ENCODE measurements around the gene CR2. TPM values are rescaled to one million over a fixed set of nuclear protein-coding genes. Genes with fewer than 3 reads are reported as not detected.

The CR2 gene
- total and polyA plus RNA-seq, 2 of the 4 experiments (the other 2 are of a cell fraction): not detected

DNA sequence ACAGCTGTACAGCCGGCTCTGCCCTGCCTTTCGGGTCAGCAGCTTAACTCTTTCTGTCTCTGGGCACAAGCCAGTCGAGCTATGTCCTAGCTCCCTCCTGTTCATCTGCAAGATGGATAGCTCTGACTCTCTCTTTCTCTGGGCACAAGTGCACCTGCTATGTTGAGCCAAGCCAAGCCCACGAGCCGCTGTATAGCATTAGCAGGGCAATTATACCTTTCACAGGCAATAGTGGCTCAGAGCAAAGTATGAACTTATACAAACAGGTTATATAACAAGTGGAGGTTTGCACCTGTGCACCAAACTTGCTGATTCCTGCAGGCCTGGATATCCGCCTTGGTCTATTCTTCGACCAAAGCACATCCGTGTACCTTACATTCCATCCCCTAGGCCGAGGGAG lies 33.0 kb upstream of the CR2 start:
- H2BK20ac ChIP-seq (ENCODE audit: low read depth, low read length): no peak overlapping the region
- no peaks in the 10 kb centered on the region for H4K20me1 ChIP-seq (ENCODE audit: insufficient read depth, low read length)
- in situ Hi-C loops (cut with MboI; ENCODE audit: low sequenced_read_pairs): no loop called here
- ChIA-PET POLR2A (ENCODE audit: unreplicated experiment) (no interaction called here), CTCF (no interaction called here)
- DNase-seq (no peak), ATAC-seq (ENCODE audit: low read depth) (no peak)
- no peak overlapping the region for H3K27ac ChIP-seq (ENCODE audit: insufficient read depth, low read length)
- H3K14ac ChIP-seq (replicated peaks; ENCODE audit: low read depth, low read length): no peak overlapping the region
- H2AK9ac ChIP-seq (replicated peaks; ENCODE audit: low read depth, low read length, poor library complexity): no peak overlapping the region
- no peak overlapping the region for H3K56ac ChIP-seq (ENCODE audit: extremely low read depth, insufficient read depth, low read length)
- H3K4me3 ChIP-seq (ENCODE audit: insufficient read depth, low read depth, low read length): no peak overlapping the region
- H3K4me1 ChIP-seq (ENCODE audit: control insufficient read depth, insufficient read depth, low read length): no peaks in the 10 kb centered on the region
- H2BK5ac ChIP-seq (ENCODE audit: low read depth, low read length, poor library complexity, severe bottlenecking): no peak overlapping the region
- no TSS peak for BruUV-seq (replicated peaks)
- H3K36me3 ChIP-seq (ENCODE audit: control insufficient read depth, insufficient read depth, low read length): no peaks in the 10 kb centered on the region
- no peak overlapping the region for H2AK5ac ChIP-seq (ENCODE audit: low read depth, low read length)
- H3K4me2 ChIP-seq (ENCODE audit: low read depth, low read length): no peak overlapping the region
- intact Hi-C loops (cut with micrococcal nuclease): no loop called here
- H2BK120ac ChIP-seq (ENCODE audit: low read depth, low read length): no peak overlapping the region
- no peaks in the 10 kb centered on the region for H3K9me1 ChIP-seq (ENCODE audit: insufficient read depth, low read length)
- no peak overlapping the region for H3K23ac ChIP-seq (ENCODE audit: low read depth, low read length)
- no peaks in the 10 kb centered on the region for H3K9me3 ChIP-seq (ENCODE audit: control insufficient read depth, insufficient read depth, low read length)
- no peak overlapping the region for H3K18ac ChIP-seq (ENCODE audit: low read depth, low read length)
- no peak overlapping the region for H3K9ac ChIP-seq (ENCODE audit: low read depth, low read length)
- no peak overlapping the region for H4K91ac ChIP-seq (ENCODE audit: insufficient read depth, low read depth, low read length)
- 55% methylated on average over 5 of the region's 9 CpGs; no CpG with 5 or more reads in 1 of the 2 experiments for WGBS, 2 experiments (ENCODE audit: extremely low coverage in 2 of 2, insufficient read length in 1 of 2)
- no peak overlapping the region for H2BK15ac ChIP-seq (ENCODE audit: low read depth, low read length)
- TF ChIP-seq BHLHE40 (IDR thresholded peaks at IDR 0.05; ENCODE audit: low read depth, low read length) (no peak), SMC3 (IDR thresholded peaks at IDR 0.05; ENCODE audit: low read depth, low read length) (no peak), RAD21 (IDR thresholded peaks at IDR 0.05; ENCODE audit: low read length) (no peak), NFE2L2 (IDR thresholded peaks at IDR 0.05; ENCODE audit: low read depth, low read length) (no peak), MAFK (IDR thresholded peaks at IDR 0.05; ENCODE audit: low read depth, low read length) (no peak), RFX5 (IDR thresholded peaks at IDR 0.05; ENCODE audit: low read depth, low read length) (no peak), FOS (IDR thresholded peaks at IDR 0.05; ENCODE audit: low read depth, low read length) (no peak), CHD1 (IDR thresholded peaks at IDR 0.05; ENCODE audit: low read depth, low read length) (no peak)
- TF ChIP-seq, protein P1, sequence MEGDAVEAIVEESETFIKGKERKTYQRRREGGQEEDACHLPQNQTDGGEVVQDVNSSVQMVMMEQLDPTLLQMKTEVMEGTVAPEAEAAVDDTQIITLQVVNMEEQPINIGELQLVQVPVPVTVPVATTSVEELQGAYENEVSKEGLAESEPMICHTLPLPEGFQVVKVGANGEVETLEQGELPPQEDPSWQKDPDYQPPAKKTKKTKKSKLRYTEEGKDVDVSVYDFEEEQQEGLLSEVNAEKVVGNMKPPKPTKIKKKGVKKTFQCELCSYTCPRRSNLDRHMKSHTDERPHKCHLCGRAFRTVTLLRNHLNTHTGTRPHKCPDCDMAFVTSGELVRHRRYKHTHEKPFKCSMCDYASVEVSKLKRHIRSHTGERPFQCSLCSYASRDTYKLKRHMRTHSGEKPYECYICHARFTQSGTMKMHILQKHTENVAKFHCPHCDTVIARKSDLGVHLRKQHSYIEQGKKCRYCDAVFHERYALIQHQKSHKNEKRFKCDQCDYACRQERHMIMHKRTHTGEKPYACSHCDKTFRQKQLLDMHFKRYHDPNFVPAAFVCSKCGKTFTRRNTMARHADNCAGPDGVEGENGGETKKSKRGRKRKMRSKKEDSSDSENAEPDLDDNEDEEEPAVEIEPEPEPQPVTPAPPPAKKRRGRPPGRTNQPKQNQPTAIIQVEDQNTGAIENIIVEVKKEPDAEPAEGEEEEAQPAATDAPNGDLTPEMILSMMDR (conservative IDR thresholded peaks at IDR 0.05; ENCODE audit: low read depth, low read length): no peak
- no peaks in the 10 kb centered on the region for H3K79me1 ChIP-seq (ENCODE audit: low read depth in 1 of 2, low read length in 2 of 2)
- no peak overlapping the region for H3K4ac ChIP-seq (ENCODE audit: low read depth, low read length)
- no peak overlapping the region for H4K8ac ChIP-seq (ENCODE audit: low read depth in 2 of 2, low read length in 2 of 2)
- H4K5ac ChIP-seq (ENCODE audit: low read depth, low read length): no peak overlapping the region
- H3K27me3 ChIP-seq (ENCODE audit: control insufficient read depth, insufficient read depth, low read length): no peaks in the 10 kb centered on the region
- dilution Hi-C loops (cut with HindIII; ENCODE audit: low sequenced_read_pairs, unreplicated experiment): no loop called here
- no peak overlapping the region for H2AFZ ChIP-seq (replicated peaks; ENCODE audit: low read length, poor library complexity)

All from IMR-90 (cell line).